CD1c-positive myeloid dendritic cell (primary cell): Measurements from ENCODE around the gene MYEF2.

Source experiments
- DNase-seq: peaks from one replicate; pipeline ENCODE4 v3.0.0-alpha.2; 2016; ENCODE audit errors: extremely low spot score

Gene MYEF2, protein sequence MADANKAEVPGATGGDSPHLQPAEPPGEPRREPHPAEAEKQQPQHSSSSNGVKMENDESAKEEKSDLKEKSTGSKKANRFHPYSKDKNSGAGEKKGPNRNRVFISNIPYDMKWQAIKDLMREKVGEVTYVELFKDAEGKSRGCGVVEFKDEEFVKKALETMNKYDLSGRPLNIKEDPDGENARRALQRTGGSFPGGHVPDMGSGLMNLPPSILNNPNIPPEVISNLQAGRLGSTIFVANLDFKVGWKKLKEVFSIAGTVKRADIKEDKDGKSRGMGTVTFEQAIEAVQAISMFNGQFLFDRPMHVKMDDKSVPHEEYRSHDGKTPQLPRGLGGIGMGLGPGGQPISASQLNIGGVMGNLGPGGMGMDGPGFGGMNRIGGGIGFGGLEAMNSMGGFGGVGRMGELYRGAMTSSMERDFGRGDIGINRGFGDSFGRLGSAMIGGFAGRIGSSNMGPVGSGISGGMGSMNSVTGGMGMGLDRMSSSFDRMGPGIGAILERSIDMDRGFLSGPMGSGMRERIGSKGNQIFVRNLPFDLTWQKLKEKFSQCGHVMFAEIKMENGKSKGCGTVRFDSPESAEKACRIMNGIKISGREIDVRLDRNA

GRCh38 chr15:48177766-48178647 is at the start of gene MYEF2:
TSS of gene MYEF2 (minus strand) at chr15:48178295. CDS start at chr15:48178237, 58 bp downstream.
- DNase-seq = peak; percentile 41

GRCh38 chr15:48225771-48226170 is 47.7 kb upstream of the MYEF2 start:
- no peak for DNase-seq

- no peak for DNase-seq
These were observed 44.5 kb upstream of the MYEF2 start for GRCh38 chr15:48222627-48223026.

GRCh38 chr15:48221885-48222284 is 43.8 kb upstream of the MYEF2 start:
- DNase-seq = no peak

DNA sequence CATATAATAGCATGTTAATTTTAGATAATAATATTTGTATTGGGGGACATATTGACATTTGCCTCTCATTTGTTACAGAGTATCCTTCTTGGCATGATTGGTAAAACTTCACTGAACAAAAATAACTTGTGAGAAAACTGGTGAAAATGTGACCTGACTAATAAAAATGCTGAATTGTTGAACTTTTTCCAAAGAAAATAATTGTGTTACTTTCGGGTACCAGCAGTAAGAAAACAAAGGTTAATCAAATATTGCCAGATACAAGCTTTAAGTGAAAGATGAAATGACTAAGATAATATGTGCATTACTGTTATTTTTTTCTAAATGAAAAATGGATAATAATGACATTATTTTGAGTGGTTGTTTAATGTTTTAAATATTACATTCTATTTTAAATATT is 43.2 kb upstream of the MYEF2 start:
- DNase-seq = no peak

DNA sequence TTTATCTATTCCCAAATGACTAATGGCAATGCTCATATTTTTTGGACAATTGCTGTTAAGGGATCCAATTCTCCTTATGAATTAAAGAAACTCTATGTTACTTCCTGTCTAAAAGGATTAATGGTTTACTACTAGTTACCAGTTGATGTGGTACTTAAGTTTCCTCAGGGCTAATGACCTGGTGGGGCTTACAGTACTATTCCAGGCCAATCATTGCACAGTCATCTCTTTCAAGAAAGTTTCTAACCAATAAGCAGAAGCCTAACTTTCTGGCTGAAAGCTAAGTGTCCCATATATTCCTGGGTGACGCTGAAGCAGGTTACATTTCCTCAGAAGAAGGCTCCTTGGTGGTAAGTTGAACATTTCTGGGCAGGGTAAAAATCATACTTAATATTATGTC is 27.9 kb upstream of the MYEF2 start, which contains the start of gene SLC12A1:
Gene SLC12A1, plus strand, starts transcription at position 322 of the 400 bp plus-strand sequence. CDS start 1,418 bp downstream, outside the sequence.
- no peak for DNase-seq

GRCh38 chr15:48202068-48202467 is 24.0 kb upstream of the MYEF2 start:
- no peak for DNase-seq

DNA sequence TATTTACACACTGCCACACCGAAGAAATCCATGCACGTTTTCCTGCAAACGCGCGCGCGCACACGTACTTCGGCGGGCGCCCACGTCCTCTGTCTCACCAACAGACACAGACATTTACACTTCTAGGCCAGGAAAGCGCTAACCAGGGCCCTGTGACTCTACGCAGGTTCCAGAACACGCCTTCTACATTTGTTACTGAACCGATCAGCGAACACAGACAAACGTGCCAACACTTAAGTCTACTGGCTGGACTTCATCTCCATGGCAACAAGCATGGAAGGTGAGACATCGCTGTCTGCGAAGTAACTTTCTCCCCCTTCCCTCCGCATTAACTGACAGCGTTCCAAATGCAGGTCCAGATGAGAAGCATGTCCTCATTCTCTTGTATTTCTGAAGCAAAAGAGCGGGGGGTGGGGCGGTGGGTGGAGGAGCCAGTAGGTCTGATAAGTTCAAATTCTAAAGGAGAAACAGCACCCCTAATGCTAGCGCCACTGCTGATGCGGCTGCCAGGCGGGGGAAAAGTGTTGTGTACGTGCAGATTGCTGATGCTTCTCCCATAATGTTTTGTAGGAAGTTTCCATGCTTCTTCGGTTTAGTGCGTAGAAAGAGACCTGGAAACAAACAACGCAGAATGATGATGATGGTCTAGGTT is 13.6 kb upstream of the MYEF2 start, which contains the start of gene CTXN2:
Gene CTXN2, plus strand, starts transcription at position 92 of the 652 bp plus-strand sequence. CDS start 9,636 bp downstream, outside the sequence.
- DNase-seq = no peak

DNA sequence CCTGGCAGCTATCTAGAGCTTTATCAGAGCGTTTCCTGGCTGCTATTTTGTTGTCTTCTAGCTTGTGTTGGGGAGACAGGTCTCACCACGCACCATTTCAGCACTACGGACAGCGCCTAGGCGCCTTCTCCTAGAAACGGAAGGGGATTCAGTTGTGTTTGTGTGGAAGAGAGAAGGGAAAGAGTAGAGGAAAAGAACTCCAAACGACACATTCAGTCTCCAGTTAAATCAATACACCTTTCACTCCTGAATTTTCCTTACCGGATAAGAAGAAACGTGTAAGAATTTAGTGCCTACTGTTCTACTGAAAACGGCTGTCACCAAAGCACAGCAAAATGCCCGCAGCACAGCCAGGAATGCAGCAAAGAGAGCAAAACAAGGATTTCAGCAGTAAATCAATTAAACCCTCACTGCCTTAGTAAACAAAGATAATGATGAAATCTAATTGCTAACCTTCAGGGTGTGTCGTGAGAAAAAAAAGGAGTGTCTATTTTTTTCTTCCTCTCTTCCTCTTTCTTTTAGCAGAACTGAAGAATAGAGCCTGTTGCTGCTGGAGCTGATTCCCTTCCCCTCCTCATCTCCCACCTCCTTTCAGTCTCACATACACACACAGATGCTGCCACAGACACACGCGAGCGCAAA is 13.0 kb upstream of the MYEF2 start:
- DNase-seq = peak; percentile 29

DNA sequence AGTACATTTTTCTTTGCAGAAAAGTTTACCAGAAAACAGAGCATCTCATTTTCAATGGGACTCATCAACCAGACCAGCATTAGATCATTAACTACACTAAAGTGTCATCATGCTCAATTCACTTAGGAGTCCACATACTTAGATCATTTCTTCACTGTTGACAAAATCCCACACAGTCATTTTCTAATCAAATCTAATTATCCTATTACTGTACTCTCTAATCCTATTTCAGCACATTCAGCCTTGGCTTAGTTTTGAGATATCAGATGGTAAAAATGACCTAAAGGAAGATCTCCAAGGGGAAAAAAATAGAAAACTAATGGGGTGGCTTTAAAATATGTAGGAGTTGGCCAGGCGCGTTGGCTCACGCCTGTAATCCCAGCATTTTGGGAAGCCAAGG is 8.2 kb upstream of the MYEF2 start:
- no peak for DNase-seq

DNA sequence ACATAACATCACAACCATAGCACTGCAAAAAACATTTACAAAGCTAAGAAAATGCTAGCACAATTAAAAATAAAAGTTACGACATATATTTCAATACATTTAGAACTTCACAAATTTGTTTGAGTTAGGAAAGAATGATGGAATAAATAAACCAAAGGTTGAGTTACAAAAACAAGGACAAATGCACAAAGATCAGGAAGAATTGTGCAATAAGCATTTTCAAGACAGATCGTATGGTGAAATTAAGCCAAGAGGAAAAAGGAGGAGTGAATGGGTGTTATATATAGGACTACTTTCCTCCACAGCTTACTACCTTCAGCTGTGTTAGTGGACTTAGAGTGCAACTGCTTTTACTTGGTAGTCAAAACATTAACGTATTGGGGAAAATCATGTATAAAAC is 7.4 kb upstream of the MYEF2 start:
- no peak for DNase-seq

DNA sequence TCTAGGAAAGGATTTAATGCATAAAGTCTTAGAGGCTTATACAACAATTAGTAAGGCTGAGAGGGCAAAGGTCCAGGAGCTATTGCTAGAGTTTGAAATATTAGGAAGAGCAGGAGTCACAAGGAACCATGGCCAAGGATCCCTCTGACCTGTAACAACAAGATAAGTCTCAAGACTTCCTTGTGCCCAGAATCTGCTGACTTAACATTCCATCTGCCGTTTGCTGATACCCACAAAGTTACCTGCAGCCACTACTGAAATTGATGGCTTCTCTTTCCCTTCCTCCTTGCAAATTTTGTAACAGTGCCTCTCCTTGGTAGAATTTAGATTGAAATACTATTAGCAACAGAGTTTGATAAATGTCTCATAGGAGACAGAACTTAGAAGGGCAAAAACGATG is 4.7 kb upstream of the MYEF2 start:
- no peak for DNase-seq

DNA sequence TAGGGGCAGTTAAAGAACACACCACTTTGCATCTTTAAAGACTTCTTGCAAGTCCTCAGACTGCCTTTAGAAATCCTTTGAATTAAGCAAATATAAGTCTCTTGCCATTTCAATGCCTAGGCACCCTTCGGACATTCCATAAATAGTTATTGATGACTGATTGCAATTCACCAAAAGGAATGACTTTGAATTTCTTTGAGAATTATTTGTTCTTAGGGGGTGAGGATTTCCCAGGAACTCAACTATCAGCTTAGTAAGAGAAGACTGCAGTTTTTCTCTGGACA is 495 bp upstream of the MYEF2 start:
- DNase-seq = no peak

DNA sequence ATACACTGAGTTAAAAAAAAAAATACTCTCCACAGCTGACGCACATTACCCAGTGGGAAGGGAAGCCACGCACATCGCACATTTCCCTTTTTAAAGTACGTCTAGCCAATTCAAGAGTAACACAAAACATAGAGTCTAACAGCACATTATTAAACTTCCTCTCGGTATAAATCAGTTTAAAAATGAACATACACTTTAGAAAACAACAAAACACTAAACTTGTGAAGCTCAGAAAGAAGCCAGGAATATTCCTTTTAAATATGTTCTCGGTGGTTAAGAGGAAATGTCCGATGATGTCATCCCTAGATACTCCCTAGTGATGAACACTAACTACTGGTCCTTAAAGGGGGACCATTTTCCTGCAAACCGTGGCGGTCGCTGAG is 721 bp downstream of the MYEF2 start:
- DNase-seq = peak; percentile 17

DNA sequence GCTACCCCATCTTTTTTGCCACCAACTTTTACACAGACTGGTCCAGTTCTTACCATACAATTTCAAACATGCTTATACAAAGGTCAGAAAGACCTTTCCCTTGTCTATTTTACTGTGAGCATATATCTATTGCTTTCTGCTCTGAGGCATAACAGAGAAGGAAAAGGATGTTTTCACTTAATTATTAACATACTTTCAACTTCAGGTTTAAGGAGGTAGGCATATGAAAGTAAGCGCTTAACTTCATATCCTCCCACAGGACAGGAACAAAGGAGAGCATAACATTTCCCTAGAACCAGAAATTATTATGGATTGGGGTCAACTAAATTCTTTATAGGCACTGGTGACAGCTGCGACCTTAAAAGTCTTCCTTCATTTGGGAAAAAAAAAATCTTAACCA is 1.1 kb downstream of the MYEF2 start:
- DNase-seq = no peak

GRCh38 chr15:48176112-48176511 is 2.0 kb downstream of the MYEF2 start:
- no peak for DNase-seq

DNA sequence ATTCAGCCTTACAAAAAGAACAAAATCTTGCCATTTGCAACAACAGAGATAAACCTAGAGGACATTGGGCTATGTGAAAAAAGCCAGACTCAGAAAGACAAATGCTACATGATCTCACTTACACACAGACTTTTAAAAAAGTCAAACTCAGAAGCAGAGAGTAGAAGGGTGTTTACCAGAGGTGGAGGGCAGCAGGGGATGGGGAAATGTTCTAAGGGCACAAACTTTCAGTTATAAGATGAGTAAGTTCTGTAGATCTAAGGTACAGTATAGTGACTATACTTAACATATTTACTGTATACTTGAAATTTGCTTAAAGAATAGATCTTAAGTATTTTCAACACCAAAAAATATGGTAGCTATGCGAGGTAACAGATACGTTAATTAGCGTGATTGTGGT is 3.0 kb downstream of the MYEF2 start:
- DNase-seq = no peak

DNA sequence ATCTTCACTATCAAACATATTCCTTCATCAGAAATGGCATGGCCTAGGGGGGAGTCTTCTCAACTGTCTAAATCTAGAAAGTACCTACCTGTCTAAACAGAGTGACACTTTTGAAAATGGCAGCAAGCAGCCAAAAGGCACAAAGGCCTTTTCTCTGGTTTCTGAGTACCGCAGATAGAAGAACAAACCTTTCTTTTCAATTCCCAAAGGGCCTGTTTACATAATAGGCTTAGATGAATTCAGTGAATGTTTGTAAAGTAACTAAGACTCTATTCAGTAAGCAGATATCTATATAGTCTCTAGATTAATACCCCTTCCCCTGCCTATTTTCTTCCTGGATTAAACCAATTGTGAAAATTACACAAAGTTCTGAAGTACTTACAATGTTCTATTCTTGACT is 7.1 kb downstream of the MYEF2 start:
- no peak for DNase-seq

DNA sequence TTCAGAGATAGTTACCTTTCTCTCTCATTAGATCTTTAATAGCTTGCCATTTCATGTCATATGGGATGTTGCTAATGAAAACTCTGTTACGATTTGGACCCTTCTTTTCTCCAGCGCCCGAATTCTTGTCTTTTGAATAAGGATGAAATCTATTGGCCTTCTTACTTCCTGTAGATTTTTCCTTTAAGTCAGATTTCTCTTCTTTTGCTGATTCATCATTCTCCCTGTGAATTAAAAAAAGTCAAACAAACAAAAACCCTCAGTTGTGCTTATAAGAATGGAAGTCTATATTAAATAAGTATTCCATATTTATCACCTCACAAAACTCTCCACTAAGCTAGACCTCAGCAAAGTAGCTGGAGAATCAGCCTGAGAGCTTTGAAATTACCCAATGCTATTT is 9.5 kb downstream of the MYEF2 start:
- no peak for DNase-seq

DNA sequence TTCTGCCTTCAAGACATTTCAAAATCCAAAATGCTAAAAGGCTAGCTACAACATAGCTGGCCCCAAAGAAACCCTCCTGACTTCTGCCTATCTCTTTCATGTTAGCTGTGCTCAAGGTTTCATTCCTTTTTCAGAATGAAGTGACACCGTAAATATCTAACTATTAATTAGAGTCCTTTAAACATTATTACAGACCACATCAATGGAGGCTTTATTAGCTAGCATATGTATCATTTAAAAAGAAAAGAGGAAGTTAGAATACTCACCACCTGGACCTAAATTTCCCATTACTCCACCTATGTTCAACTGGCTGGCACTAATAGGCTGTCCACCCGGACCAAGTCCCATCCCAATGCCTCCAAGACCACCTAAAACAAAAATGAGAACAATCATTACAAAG is 24.6 kb downstream of the MYEF2 start:
- no peak for DNase-seq

DNA sequence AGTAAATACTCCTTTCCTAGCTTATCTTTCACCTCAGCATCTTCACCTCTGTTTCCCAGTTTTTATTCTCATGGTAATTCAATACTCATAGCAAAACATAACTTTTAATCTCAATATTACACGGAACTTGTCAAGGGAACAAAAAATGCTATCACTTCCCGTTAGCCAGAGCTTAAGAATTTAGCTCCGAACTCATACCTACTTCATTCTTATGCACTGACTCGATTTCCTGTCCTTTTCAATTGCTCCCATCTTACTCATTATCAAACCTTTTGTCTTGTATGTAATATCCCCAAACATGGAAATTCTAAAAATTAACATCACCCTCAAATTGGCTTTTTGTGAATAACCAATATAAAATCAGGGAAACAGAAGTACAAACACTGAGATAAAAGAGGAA is 28.2 kb downstream of the MYEF2 start:
- DNase-seq = no peak

- no peak for DNase-seq
These were observed 30.7 kb downstream of the MYEF2 start for GRCh38 chr15:48147358-48147757.
